HG03558 (cell line): ENCODE data around the gene ZNF37A.
"Not testable (repeated sequence)": the region's sequence is repeated elsewhere in the genome, so short reads cannot be mapped to it uniquely, and the experiment has no call there.

Experiments used
- ATAC-seq: cut with Tn5 transposase; IDR thresholded peaks from one replicate; pipeline ENCODE4 v1.9.1; 2021; ENCODE audit warnings: moderate number of reproducible peaks; ENCODE audit not compliant: unreplicated experiment; ENCODE audit errors: extremely low read depth

ZNF37A gene

GRCh38 chr10:38146579-38147333, 52.6 kb downstream of the ZNF37A start:
- no peak for ATAC-seq

DNA sequence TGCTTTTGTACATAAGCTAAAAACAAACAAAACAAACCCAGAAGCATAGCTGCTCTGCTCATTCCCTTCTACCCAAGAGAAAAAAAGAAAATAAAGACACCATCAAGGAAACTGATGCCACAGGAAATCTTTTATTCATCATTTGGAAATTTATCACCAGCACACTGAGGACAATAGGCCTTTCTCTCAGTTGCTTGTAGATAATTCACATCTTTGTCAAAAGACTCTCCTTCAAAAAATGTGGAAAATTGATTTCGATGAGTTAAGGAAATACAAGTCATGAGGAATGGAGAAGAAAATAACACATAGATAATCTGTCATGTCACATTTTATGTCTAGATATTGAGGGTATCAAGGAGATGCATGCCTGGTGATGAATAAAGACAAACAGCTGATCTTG, 53.5 kb downstream of the ZNF37A start:
- no peak for ATAC-seq

- ATAC-seq = not testable (repeated sequence)
Observed at GRCh38 chr10:38150891-38151463, 56.8 kb downstream of the ZNF37A start.

- ATAC-seq = no peak
Observed at GRCh38 chr10:38156416-38157269, 62.5 kb downstream of the ZNF37A start.

- ATAC-seq = no peak
Observed at GRCh38 chr10:38157270-38157685, 63.1 kb downstream of the ZNF37A start.

DNA sequence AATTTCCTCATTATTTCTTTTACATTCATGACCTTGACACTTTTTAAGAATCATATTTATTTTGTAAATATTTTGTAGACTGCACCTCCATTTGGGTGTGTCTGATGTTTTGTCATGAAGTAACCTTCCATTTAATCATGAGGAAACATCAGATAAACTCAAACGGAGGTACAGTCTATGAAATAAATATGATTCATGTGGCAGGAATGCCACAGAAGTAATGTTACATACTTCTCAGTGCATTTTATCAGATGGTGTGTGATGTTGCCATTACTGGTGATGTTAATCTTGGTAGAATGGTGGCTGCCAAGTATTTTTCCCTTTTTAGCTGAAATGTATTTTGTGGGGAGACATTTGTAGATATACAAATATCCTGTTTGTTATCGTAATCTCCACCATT, 64.9 kb downstream of the ZNF37A start:
- ATAC-seq = no peak

- ATAC-seq = no peak
Observed at GRCh38 chr10:38163617-38164016, 69.5 kb downstream of the ZNF37A start.

DNA sequence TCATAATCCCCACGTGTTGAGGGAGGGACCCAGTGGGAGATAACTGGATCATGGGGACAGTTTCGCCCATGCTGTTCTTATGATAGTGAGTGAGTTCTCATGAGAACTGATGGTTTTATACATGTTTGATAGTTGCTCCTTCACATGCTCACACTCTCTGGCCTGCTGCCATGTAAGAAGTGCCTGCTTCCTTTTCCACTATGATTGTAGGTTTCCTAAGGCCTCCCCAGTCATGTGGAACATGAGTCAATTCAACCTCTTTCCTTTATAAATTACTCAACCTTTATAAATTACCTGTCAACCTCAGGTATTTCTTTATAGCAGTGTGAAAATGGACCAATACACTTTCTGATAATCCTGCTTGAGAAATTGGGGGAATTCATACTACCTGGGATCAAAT, 80.2 kb downstream of the ZNF37A start:
- ATAC-seq = no peak

DNA sequence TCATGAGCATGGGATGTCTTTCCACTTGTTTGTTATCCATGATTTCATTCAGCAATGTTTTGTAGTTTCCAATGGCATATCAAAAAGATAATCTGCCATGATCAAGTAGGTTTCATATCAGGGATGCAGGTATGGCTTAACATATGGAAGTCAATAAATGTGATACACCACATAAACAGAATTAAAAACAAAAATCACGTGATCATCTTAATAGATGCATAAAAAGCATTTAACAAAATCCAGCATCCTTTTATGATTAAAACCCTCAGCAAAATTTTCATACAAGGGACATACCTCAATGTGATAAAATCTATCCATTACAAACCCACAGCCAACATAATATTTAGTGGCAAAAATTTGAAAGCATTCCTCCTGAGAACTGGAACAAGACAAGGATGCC, 90.3 kb downstream of the ZNF37A start:
- no peak for ATAC-seq
